ENCODE results near the gene AMMECR1. TPM values are rescaled to one million over a fixed set of nuclear protein-coding genes. Genes with fewer than 3 reads are reported as not detected.

Gene AMMECR1
- total RNA-seq, 4 donors from 2014 or later: 7.4 to 18.9 (median 12.6) TPM

- DNase-seq (ENCODE audit: low spot score in 2 of 2): no peak
- H3K27ac ChIP-seq: no peak overlapping the region
- H3K36me3 ChIP-seq: no peaks in the 10 kb centered on the region
- H3K27me3 ChIP-seq: no peaks in the 10 kb centered on the region
- no peaks in the 10 kb centered on the region for H3K9me3 ChIP-seq
- no peaks in the 10 kb centered on the region for H3K4me1 ChIP-seq
- WGBS: 84% methylated on average over 1 of the region's 1 CpG
- no peak overlapping the region for H3K4me3 ChIP-seq
- no peak for TF ChIP-seq CTCF (IDR thresholded peaks at IDR 0.05)
- TF ChIP-seq POLR2A (IDR thresholded peaks at IDR 0.05): no peak
- TF ChIP-seq EP300 (IDR thresholded peaks at IDR 0.05): no peak
- TF ChIP-seq POLR2AphosphoS5 (IDR thresholded peaks at IDR 0.05): no peak
Observed at GRCh38 chrX:110258552-110258951, 59.3 kb downstream of the AMMECR1 start.

GRCh38 chrX:110257889-110258288 lies 60.0 kb downstream of the AMMECR1 start:
- no peak for DNase-seq (ENCODE audit: low spot score in 2 of 2)
- Histone ChIP-seq H3K4me1 (no peaks in the 10 kb centered on the region), H3K4me3 (no peak overlapping the region), H3K27me3 (no peaks in the 10 kb centered on the region), H3K9me3 (no peaks in the 10 kb centered on the region), H3K27ac (no peak overlapping the region), H3K36me3 (no peaks in the 10 kb centered on the region)
- 42% methylated on average over 1 of the region's 1 CpG for WGBS
- TF ChIP-seq POLR2AphosphoS5 (IDR thresholded peaks at IDR 0.05) (no peak), CTCF (IDR thresholded peaks at IDR 0.05) (no peak)

- WGBS: 80% methylated on average over 7 of the region's 7 CpGs
- DNase-seq (ENCODE audit: low spot score in 2 of 2): no peak
Observed at GRCh38 chrX:110252711-110253110, 65.2 kb downstream of the AMMECR1 start.

GRCh38 chrX:110251961-110252360 lies 65.9 kb downstream of the AMMECR1 start:
- 89% methylated on average over 1 of the region's 1 CpG for WGBS
- DNase-seq (ENCODE audit: low spot score in 2 of 2): no peak
- no peak for TF ChIP-seq POLR2AphosphoS5 (IDR thresholded peaks at IDR 0.05)
- TF ChIP-seq CTCF (IDR thresholded peaks at IDR 0.05): no peak
- no peak for TF ChIP-seq EP300 (IDR thresholded peaks at IDR 0.05)
- TF ChIP-seq POLR2A (IDR thresholded peaks at IDR 0.05): no peak

More at GRCh38 chrX:110252711-110253110, 65.2 kb downstream of the AMMECR1 start:
- Histone ChIP-seq H3K9me3 (no peaks in the 10 kb centered on the region), H3K36me3 (no peaks in the 10 kb centered on the region), H3K27me3 (no peaks in the 10 kb centered on the region), H3K4me1 (no peaks in the 10 kb centered on the region), H3K4me3 (no peak overlapping the region), H3K27ac (no peak overlapping the region)
- TF ChIP-seq POLR2AphosphoS5 (IDR thresholded peaks at IDR 0.05) (no peak), POLR2A (IDR thresholded peaks at IDR 0.05) (no peak), EP300 (IDR thresholded peaks at IDR 0.05) (no peak), CTCF (IDR thresholded peaks at IDR 0.05) (no peak)

GRCh38 chrX:110251526-110251925 lies 66.4 kb downstream of the AMMECR1 start:
- Histone ChIP-seq H3K4me1 (no peaks in the 10 kb centered on the region), H3K27ac (no peak overlapping the region), H3K27me3 (no peaks in the 10 kb centered on the region), H3K36me3 (no peaks in the 10 kb centered on the region), H3K4me3 (no peak overlapping the region), H3K9me3 (no peaks in the 10 kb centered on the region)
- 59% methylated on average over 1 of the region's 1 CpG for WGBS
- no peak for DNase-seq (ENCODE audit: low spot score in 2 of 2)
- TF ChIP-seq POLR2A (IDR thresholded peaks at IDR 0.05) (no peak), POLR2AphosphoS5 (IDR thresholded peaks at IDR 0.05) (no peak), EP300 (IDR thresholded peaks at IDR 0.05) (no peak), CTCF (IDR thresholded peaks at IDR 0.05) (no peak)

More at GRCh38 chrX:110251961-110252360, 65.9 kb downstream of the AMMECR1 start:
- Histone ChIP-seq H3K9me3 (no peaks in the 10 kb centered on the region), H3K27me3 (no peaks in the 10 kb centered on the region), H3K4me1 (no peaks in the 10 kb centered on the region), H3K27ac (no peak overlapping the region), H3K4me3 (no peak overlapping the region), H3K36me3 (no peaks in the 10 kb centered on the region)
